Vagina (tissue), 2 donors: ENCODE data around the gene HDAC11.

ENCODE experiments used
- CTCF ChIP-seq, 3 experiments: fragments of 450-650 bp in 2 of 3; fragments of 200-600 bp in 1 of 3; sonication (generic) in 1 of 3; IDR thresholded peaks; one replicate each; pipeline ENCODE4 v1.5.1; 2017 to 2019; ENCODE audit warnings: antibody characterized with exemption in 3 of 3, mild to moderate bottlenecking in 2 of 3, moderate library complexity in 2 of 3
- POLR2A ChIP-seq, 2 donors: fragments of 450-650 bp; IDR thresholded peaks; one replicate each; pipeline ENCODE4 v1.6.1; 2017; ENCODE audit warnings: antibody characterized with exemption in 2 of 2, mild to moderate bottlenecking in 2 of 2, moderate library complexity in 2 of 2
- POLR2AphosphoS5 ChIP-seq, 2 donors: sonication (generic); formaldehyde crosslinking; IDR thresholded peaks; one replicate each; pipeline ENCODE4 v1.9.0; 2017; ENCODE audit warnings: antibody characterized with exemption in 2 of 2, mild to moderate bottlenecking in 2 of 2, low read depth in 1 of 2; ENCODE audit not compliant: insufficient read depth in 1 of 2

- TF ChIP-seq CTCF (IDR thresholded peaks at IDR 0.05) (no peak), POLR2A (IDR thresholded peaks at IDR 0.05) (no peak), POLR2AphosphoS5 (IDR thresholded peaks at IDR 0.05; ENCODE audit: insufficient read depth in 1 of 2, low read depth in 1 of 2) (no peak)
Observed at GRCh38 chr3:13549623-13550422, 69.7 kb downstream of the HDAC11 start.
